ENCODE data around the gene CLN5. TPM values are rescaled to one million over a fixed set of nuclear protein-coding genes. Genes with fewer than 3 reads are reported as not detected.
"Not testable (repeated sequence)": the region's sequence is repeated elsewhere in the genome, so short reads cannot be mapped to it uniquely, and the experiment has no call there.

The CLN5 gene
- total RNA-seq: 43.8 TPM

- DNase-seq (ENCODE audit: low spot score): peak; percentile 95
Observed at GRCh38 chr13:76991796-76992547, at the start of gene CLN5. Gene CLN5, plus strand, starts transcription at chr13:76992081. Its CDS starts 18 bp downstream, at chr13:76992099.

- no peak for DNase-seq (ENCODE audit: low spot score)
Observed at GRCh38 chr13:76942363-76942762, 49.5 kb upstream of the CLN5 start.

GRCh38 chr13:76943646-76944045 lies 48.2 kb upstream of the CLN5 start:
- no peak for DNase-seq (ENCODE audit: low spot score)

- no peak for DNase-seq (ENCODE audit: low spot score)
Observed at GRCh38 chr13:76944456-76944855, 47.4 kb upstream of the CLN5 start.

- DNase-seq (ENCODE audit: low spot score): no peak
Observed at GRCh38 chr13:76948149-76948548, 43.7 kb upstream of the CLN5 start, which contains the start of gene ACOD1. Gene ACOD1, plus strand, starts transcription at chr13:76948511. Its CDS starts 48 bp downstream, at chr13:76948559.

- no peak for DNase-seq (ENCODE audit: low spot score)
Observed at GRCh38 chr13:76950101-76950500, 41.8 kb upstream of the CLN5 start.

GRCh38 chr13:76953968-76954367 lies 37.9 kb upstream of the CLN5 start:
- no peak for DNase-seq (ENCODE audit: low spot score)

GRCh38 chr13:76954538-76954937 lies 37.3 kb upstream of the CLN5 start:
- no peak for DNase-seq (ENCODE audit: low spot score)

- no peak for DNase-seq (ENCODE audit: low spot score)
Observed at GRCh38 chr13:76955193-76955592, 36.7 kb upstream of the CLN5 start.

GRCh38 chr13:76955661-76956060 lies 36.2 kb upstream of the CLN5 start:
- no peak for DNase-seq (ENCODE audit: low spot score)

GRCh38 chr13:76958841-76959432 lies 32.9 kb upstream of the CLN5 start:
- DNase-seq (ENCODE audit: low spot score): no peak

- DNase-seq (ENCODE audit: low spot score): not testable (repeated sequence)
Observed at GRCh38 chr13:76959734-76960133, 32.1 kb upstream of the CLN5 start.

- DNase-seq (ENCODE audit: low spot score): peak; percentile 65
Observed at GRCh38 chr13:76965759-76966421, 26.0 kb upstream of the CLN5 start.

GRCh38 chr13:76967031-76967430 lies 24.9 kb upstream of the CLN5 start:
- no peak for DNase-seq (ENCODE audit: low spot score)

GRCh38 chr13:76968041-76968440 lies 23.8 kb upstream of the CLN5 start:
- DNase-seq (ENCODE audit: low spot score): no peak

GRCh38 chr13:76969488-76970365 lies 22.2 kb upstream of the CLN5 start:
- no peak for DNase-seq (ENCODE audit: low spot score)

GRCh38 chr13:76971215-76971614 lies 20.7 kb upstream of the CLN5 start:
- no peak for DNase-seq (ENCODE audit: low spot score)

GRCh38 chr13:76971851-76972829 lies 19.7 kb upstream of the CLN5 start:
- DNase-seq (ENCODE audit: low spot score): no peak

- no peak for DNase-seq (ENCODE audit: low spot score)
Observed at GRCh38 chr13:76973920-76974617, 17.8 kb upstream of the CLN5 start.

- no peak for DNase-seq (ENCODE audit: low spot score)
Observed at GRCh38 chr13:76974618-76974975, 17.3 kb upstream of the CLN5 start.
